Suprapubic skin (tissue), 4 donors: ENCODE measurements around the gene NOS3. TPM values are rescaled to one million over a fixed set of nuclear protein-coding genes. Genes with fewer than 3 reads are reported as not detected.

Experiments
- DNase-seq, 2 donors: peaks; one replicate each; pipeline ENCODE4 v3.0.0-alpha.2; 2019; ENCODE audit warnings: low spot score in 2 of 2
- H3K27ac ChIP-seq: fragments of 200-600 bp; sonication (generic); one replicate; pipeline ENCODE4 v1.5.1; 2019
- H3K27me3 ChIP-seq: fragments of 200-600 bp; sonication (generic); one replicate; pipeline ENCODE4 v1.5.1; 2019
- H3K36me3 ChIP-seq: fragments of 200-600 bp; sonication (generic); one replicate; pipeline ENCODE4 v1.5.1; 2019
- H3K4me1 ChIP-seq: fragments of 200-600 bp; sonication (generic); one replicate; pipeline ENCODE4 v1.5.1; 2019
- H3K4me3 ChIP-seq: fragments of 200-600 bp; sonication (generic); one replicate; pipeline ENCODE4 v1.5.1; 2019; ENCODE audit warnings: mild to moderate bottlenecking
- H3K9me3 ChIP-seq: fragments of 200-600 bp; sonication (generic); one replicate; pipeline ENCODE4 v1.5.1; 2019
- EP300 ChIP-seq: sonication (generic); formaldehyde crosslinking; IDR thresholded peaks from one replicate; pipeline ENCODE4 v1.6.1; 2017; ENCODE audit warnings: antibody characterized with exemption
- POLR2A ChIP-seq, 2 donors: fragments of 450-650 bp; IDR thresholded peaks; one replicate each; pipeline ENCODE4 v1.6.1; 2017; ENCODE audit warnings: antibody characterized with exemption in 2 of 2, mild to moderate bottlenecking in 2 of 2, moderate library complexity in 2 of 2
- POLR2AphosphoS5 ChIP-seq, 3 donors: sonication (generic); formaldehyde crosslinking; IDR thresholded peaks; one replicate each; pipeline ENCODE4 v1.6.1; 2017; ENCODE audit warnings: antibody characterized with exemption in 3 of 3
- WGBS: methylation state at CpG from one replicate; pipeline ENCODE4 v1.1.5; 2018; 5-methylcytosine and 5-hydroxymethylcytosine counted together
- total RNA-seq, 4 donors: library from RNA; depleted of rRNA; stranded (reverse); fragments of >200 nt; gene quantifications; one replicate each; pipeline ENCODE4 v1.1.0, GENCODE V29; 2016
- TF ChIP-seq, protein P1 (sequence below), 2 donors: fragments of 200-600 bp in 1 of 2; fragments of 450-650 bp in 1 of 2; sonication (generic) in 1 of 2; IDR thresholded peaks; one replicate each; pipeline ENCODE4 v1.5.1; 2016 to 2019; ENCODE audit warnings: antibody characterized with exemption in 2 of 2, mild to moderate bottlenecking in 1 of 2, moderate library complexity in 1 of 2

The NOS3 gene
- total RNA-seq, 4 donors from 2014 or later: 2.6 to 10.9 (median 6.8) TPM

DNA sequence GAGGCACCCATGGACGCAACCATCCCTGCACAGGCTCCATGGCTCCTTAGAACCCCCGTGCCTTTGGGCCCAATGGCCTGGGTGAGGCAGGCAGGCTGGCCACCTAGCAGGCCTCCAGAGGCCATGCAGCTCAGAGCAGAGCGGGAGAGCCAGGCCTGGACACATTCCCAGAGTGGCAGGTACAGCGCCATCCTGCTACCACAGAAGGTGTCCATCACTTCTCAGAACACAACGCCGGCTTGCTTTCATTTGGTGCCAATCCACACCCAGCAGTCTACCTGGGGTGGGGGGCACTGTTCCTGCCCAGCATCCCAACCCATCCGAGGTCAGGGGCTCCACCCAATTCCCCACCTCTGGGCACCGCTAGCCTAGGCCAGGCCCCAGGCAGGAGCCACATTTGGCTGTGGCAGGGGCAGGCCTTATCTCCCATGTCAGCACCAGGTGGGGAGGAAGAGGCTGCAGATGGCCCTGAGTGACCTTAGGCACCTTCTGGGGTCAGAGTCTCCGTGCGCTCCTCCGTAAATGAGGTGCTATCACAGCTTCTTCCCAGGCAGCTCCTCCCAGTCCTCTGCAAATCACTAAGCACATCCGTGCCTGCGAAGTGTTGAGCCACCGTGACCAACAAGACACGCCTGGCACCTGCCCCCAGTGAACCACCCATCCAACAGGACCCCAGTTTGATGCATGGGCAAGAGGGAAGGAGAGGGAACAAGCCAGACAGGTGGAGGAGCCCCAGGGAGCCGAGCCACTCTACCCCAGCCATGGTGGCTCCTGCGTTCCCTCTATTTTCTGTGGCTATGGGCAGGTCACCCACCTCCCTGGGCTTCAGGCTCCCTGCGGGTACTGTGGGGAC lies 26.9 kb upstream of the NOS3 start:
- Histone ChIP-seq H3K4me1 (peaks cover 4% of the 10 kb centered on the region), H3K27me3 (peaks cover 79% of the 10 kb centered on the region), H3K27ac (no peak overlapping the region), H3K4me3 (no peak overlapping the region), H3K9me3 (no peaks in the 10 kb centered on the region), H3K36me3 (no peaks in the 10 kb centered on the region)
- 77% methylated on average over 13 of the region's 18 CpGs for WGBS
- TF ChIP-seq POLR2A (IDR thresholded peaks at IDR 0.05) (no peak), EP300 (no peak), POLR2AphosphoS5 (IDR thresholded peaks at IDR 0.05) (no peak)
- TF ChIP-seq, protein P1, sequence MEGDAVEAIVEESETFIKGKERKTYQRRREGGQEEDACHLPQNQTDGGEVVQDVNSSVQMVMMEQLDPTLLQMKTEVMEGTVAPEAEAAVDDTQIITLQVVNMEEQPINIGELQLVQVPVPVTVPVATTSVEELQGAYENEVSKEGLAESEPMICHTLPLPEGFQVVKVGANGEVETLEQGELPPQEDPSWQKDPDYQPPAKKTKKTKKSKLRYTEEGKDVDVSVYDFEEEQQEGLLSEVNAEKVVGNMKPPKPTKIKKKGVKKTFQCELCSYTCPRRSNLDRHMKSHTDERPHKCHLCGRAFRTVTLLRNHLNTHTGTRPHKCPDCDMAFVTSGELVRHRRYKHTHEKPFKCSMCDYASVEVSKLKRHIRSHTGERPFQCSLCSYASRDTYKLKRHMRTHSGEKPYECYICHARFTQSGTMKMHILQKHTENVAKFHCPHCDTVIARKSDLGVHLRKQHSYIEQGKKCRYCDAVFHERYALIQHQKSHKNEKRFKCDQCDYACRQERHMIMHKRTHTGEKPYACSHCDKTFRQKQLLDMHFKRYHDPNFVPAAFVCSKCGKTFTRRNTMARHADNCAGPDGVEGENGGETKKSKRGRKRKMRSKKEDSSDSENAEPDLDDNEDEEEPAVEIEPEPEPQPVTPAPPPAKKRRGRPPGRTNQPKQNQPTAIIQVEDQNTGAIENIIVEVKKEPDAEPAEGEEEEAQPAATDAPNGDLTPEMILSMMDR (IDR thresholded peaks at IDR 0.05): no peak
- DNase-seq: no peak

DNA sequence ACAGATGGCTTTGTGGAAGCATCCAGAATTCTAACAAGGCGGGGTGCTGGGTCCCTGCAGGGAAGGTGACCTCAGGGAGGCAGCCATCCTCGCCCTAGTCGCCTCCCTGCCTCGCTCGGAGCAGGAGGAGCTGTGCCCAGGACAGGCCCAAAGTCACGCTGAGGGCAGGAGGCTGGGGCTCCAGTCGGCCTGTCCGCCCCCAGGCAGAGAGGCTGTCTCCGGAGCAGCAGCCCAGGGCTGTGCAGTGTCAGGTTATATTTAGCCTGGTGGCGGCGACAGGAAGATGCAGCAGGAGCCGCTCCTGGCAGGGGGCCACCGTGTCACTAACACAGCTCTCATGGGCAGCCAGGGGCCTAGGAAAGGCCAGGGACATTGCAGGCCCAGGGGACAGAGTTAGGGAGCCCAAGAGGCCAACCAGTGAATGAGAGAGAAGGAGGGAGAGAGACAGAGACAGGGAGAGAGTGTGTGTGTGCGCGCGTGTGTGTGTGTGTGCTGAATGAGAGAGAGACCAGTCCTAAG lies 26.2 kb upstream of the NOS3 start:
- Histone ChIP-seq H3K27me3 (peaks cover 72% of the 10 kb centered on the region), H3K4me1 (peaks cover 5% of the 10 kb centered on the region), H3K36me3 (no peaks in the 10 kb centered on the region), H3K27ac (no peak overlapping the region), H3K9me3 (no peaks in the 10 kb centered on the region), H3K4me3 (no peak overlapping the region)
- TF ChIP-seq POLR2AphosphoS5 (IDR thresholded peaks at IDR 0.05) (no peak), EP300 (no peak), POLR2A (IDR thresholded peaks at IDR 0.05) (no peak)
- TF ChIP-seq, protein P1 (IDR thresholded peaks at IDR 0.05): no peak
- DNase-seq: no peak
- WGBS: 56% methylated on average over 7 of the region's 16 CpGs

DNA sequence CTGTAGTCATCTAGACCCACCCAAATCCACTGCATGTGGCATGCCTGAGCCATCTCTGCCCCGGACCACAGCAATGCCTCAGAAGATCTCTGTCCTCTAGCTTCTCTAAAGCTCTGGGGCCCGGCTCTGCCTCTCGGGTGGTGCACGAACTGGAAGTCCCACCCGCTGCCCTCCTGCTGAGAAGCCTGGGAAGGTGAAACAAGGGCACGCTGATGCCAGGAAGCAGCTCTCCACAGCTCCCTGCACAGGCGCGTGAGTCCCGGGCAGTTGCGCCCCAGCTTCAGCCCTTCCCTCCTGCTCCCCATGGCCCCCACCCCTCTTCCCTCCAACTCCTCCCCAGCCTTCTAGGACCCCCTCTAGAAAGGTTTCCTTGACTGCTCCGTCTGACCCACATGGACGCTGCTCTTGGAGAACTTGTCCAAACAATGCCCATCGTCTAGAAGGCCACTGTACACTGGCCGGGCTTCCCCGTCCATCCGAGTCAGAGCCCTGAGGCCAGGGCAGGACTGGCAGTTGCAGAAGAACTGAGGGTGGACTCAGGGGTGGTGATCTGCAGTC lies 25.5 kb upstream of the NOS3 start:
- H3K27me3 ChIP-seq: peaks cover 67% of the 10 kb centered on the region
- H3K4me1 ChIP-seq: peaks cover 5% of the 10 kb centered on the region
- H3K36me3 ChIP-seq: no peaks in the 10 kb centered on the region
- DNase-seq: no peak
- WGBS: 71% methylated on average over 11 of the region's 16 CpGs
- no peaks in the 10 kb centered on the region for H3K9me3 ChIP-seq
- H3K27ac ChIP-seq: no peak overlapping the region
- H3K4me3 ChIP-seq: no peak overlapping the region
- TF ChIP-seq, protein P1 (IDR thresholded peaks at IDR 0.05): no peak
- TF ChIP-seq EP300 (no peak), POLR2A (IDR thresholded peaks at IDR 0.05) (no peak), POLR2AphosphoS5 (IDR thresholded peaks at IDR 0.05) (no peak)

DNA sequence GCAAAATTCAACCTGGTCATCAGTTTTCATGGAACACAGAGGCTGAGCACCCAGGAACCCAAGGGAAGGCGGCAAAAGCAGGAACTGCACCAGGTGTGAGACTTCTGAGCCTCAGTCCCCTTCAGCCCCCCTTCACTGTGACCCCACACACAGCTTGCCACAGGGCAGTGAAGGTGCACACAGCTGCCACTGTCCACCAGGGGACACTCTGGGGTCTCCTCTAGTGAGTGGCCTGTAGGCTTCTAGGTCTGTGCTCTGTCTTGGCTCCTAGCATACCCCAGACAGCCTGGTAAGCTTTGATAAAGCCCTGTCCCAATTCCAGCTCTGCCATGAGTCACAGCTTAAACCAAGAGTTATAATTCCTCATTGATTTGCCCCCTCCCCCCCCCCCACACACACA lies 24.8 kb upstream of the NOS3 start:
- WGBS: 75% methylated on average over 1 of the region's 1 CpG
- Histone ChIP-seq H3K4me3 (no peak overlapping the region), H3K9me3 (no peaks in the 10 kb centered on the region), H3K4me1 (peaks cover 5% of the 10 kb centered on the region), H3K27me3 (peaks cover 67% of the 10 kb centered on the region), H3K36me3 (no peaks in the 10 kb centered on the region), H3K27ac (no peak overlapping the region)
- no peak for DNase-seq
- no peak for TF ChIP-seq POLR2A (IDR thresholded peaks at IDR 0.05)
- TF ChIP-seq, protein P1 (IDR thresholded peaks at IDR 0.05): no peak
- TF ChIP-seq EP300: no peak
- no peak for TF ChIP-seq POLR2AphosphoS5 (IDR thresholded peaks at IDR 0.05)

DNA sequence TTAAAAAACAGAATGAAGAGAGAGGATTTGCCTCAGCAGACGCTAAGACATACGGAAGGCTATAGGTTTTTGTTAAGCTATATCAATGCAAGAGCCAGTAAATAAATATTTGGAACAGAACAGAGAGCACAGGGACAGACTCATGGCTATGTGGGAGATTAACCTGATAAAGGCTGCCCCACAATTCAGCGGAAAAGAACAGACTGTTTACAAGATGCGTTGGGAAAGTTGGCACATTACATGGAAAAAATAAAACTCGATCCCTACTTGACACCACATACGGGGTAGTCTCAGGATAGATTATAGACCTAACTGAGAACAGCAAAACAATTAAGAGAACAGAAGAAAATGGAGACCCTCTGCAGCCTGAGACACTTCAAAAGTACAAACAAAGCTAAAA lies 23.5 kb upstream of the NOS3 start:
- Histone ChIP-seq H3K27ac (no peak overlapping the region), H3K9me3 (no peaks in the 10 kb centered on the region), H3K27me3 (peaks cover 70% of the 10 kb centered on the region), H3K36me3 (no peaks in the 10 kb centered on the region), H3K4me3 (no peak overlapping the region), H3K4me1 (peaks cover 5% of the 10 kb centered on the region)
- 73% methylated on average over 6 of the region's 6 CpGs for WGBS
- no peak for TF ChIP-seq POLR2AphosphoS5 (IDR thresholded peaks at IDR 0.05)
- no peak for TF ChIP-seq EP300
- TF ChIP-seq, protein P1 (IDR thresholded peaks at IDR 0.05): no peak
- no peak for TF ChIP-seq POLR2A (IDR thresholded peaks at IDR 0.05)
- DNase-seq: no peak
